Measurements from ENCODE around the gene PPM1A.

The PPM1A gene

GRCh38 chr14:60248697-60249318 is at the start of gene PPM1A:
Gene PPM1A, plus strand, starts transcription at chr14:60249221. Its CDS starts 33,483 bp downstream, at chr14:60282704.
- peak within 1 kb of the TSS; percentile 99 for H3K27ac ChIP-seq
- TF ChIP-seq, protein P1, sequence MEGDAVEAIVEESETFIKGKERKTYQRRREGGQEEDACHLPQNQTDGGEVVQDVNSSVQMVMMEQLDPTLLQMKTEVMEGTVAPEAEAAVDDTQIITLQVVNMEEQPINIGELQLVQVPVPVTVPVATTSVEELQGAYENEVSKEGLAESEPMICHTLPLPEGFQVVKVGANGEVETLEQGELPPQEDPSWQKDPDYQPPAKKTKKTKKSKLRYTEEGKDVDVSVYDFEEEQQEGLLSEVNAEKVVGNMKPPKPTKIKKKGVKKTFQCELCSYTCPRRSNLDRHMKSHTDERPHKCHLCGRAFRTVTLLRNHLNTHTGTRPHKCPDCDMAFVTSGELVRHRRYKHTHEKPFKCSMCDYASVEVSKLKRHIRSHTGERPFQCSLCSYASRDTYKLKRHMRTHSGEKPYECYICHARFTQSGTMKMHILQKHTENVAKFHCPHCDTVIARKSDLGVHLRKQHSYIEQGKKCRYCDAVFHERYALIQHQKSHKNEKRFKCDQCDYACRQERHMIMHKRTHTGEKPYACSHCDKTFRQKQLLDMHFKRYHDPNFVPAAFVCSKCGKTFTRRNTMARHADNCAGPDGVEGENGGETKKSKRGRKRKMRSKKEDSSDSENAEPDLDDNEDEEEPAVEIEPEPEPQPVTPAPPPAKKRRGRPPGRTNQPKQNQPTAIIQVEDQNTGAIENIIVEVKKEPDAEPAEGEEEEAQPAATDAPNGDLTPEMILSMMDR (conservative IDR thresholded peaks at IDR 0.05) = no peak
- TF ChIP-seq ZFX (IDR thresholded peaks at IDR 0.05) = peak; percentile 78

GRCh38 chr14:60199321-60199720 is 49.7 kb upstream of the PPM1A start:
- TF ChIP-seq, protein P1 (conservative IDR thresholded peaks at IDR 0.05) = no peak
- no peak for TF ChIP-seq ZFX (IDR thresholded peaks at IDR 0.05)
- no peak overlapping the region for H3K27ac ChIP-seq

DNA sequence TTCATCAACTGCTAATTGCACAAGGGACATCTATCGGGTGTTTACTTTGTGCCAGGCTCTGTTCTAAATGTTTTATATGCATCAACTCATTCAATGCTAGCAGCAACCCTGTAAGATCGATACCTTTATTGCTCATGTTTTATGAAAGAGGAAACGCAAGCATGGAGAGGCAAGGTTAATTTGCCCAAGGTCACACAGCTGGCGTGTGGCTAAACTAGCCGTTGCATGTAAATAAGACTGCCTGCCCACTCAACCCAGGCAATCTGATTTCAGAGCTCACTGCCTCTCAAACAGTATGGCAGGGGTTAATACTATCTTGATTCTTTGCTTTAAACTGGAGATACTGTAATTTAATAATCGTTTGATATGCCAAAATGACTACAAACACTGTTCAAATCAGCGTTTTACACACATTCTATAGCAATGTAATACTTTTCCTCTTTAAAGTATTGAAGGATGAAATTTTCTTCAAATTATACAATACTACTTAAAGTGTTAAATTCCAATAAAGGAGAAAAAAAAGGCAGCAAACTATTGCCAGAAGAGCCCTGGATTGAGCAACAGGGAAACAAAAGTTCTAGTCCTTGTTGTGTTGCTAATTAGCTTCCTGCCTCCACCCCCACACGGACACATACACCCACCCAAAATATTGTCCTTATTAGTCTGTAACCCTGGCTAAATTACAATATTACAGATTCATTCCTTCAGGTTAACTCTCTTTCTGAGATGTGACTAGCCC is 44.7 kb upstream of the PPM1A start:
- no peak overlapping the region for H3K27ac ChIP-seq

GRCh38 chr14:60204843-60205774 is 43.9 kb upstream of the PPM1A start:
- no peak for TF ChIP-seq ZFX (IDR thresholded peaks at IDR 0.05)
- TF ChIP-seq, protein P1 (conservative IDR thresholded peaks at IDR 0.05) = no peak
- no peak overlapping the region for H3K27ac ChIP-seq

More for the DNA sequence above, 44.7 kb upstream of the PPM1A start:
- TF ChIP-seq, protein P1 (conservative IDR thresholded peaks at IDR 0.05) = no peak
- 0 out of 2 replicates have a peak, but pooled peaks have one; percentile 7 for TF ChIP-seq ZFX (IDR thresholded peaks at IDR 0.05)

GRCh38 chr14:60206249-60206670 is 42.8 kb upstream of the PPM1A start:
- no peak overlapping the region for H3K27ac ChIP-seq
- no peak for TF ChIP-seq ZFX (IDR thresholded peaks at IDR 0.05)
- TF ChIP-seq, protein P1 (conservative IDR thresholded peaks at IDR 0.05) = no peak

GRCh38 chr14:60206837-60207533 is 42.0 kb upstream of the PPM1A start:
- H3K27ac ChIP-seq = no peak overlapping the region
- no peak for TF ChIP-seq ZFX (IDR thresholded peaks at IDR 0.05)
- TF ChIP-seq, protein P1 (conservative IDR thresholded peaks at IDR 0.05) = no peak
